Gastrocnemius medialis (tissue), 4 donors: ENCODE data around the gene SCGN.

Source experiments
- CTCF ChIP-seq, 5 experiments: fragments of 450-650 bp in 3 of 5; fragments of 200-600 bp in 2 of 5; sonication (generic) in 2 of 5; IDR thresholded peaks in 4 of 5; conservative IDR thresholded peaks in 1 of 5; 1 replicate in 4 of 5; 2 replicates in 1 of 5; pipeline ENCODE4 v1.5.1; 2016 to 2019; ENCODE audit warnings: antibody characterized with exemption in 5 of 5, mild to moderate bottlenecking in 3 of 5, moderate library complexity in 3 of 5
- POLR2A ChIP-seq, 2 donors: fragments of 450-650 bp; IDR thresholded peaks; one replicate each; pipeline ENCODE4 v1.6.1; 2017; ENCODE audit warnings: antibody characterized with exemption in 2 of 2, mild to moderate bottlenecking in 2 of 2, moderate library complexity in 2 of 2

GRCh38 chr6:25635886-25636317 is 16.1 kb upstream of the SCGN start:
- TF ChIP-seq CTCF (IDR thresholded peaks at IDR 0.05 in 4 of 5, conservative IDR thresholded peaks at IDR 0.05 in 1 of 5) (no peak), POLR2A (IDR thresholded peaks at IDR 0.05) (no peak)
